ENCODE data around the gene MCRIP1.

MCRIP1 gene

GRCh38 chr17:81817758-81818147 is 15.3 kb downstream of the MCRIP1 start:
- no peak for FAIRE-seq

GRCh38 chr17:81815646-81815986 is 17.5 kb downstream of the MCRIP1 start:
- FAIRE-seq = no peak

GRCh38 chr17:81814748-81815645 is 18.1 kb downstream of the MCRIP1 start:
- no peak for FAIRE-seq

- no peak for FAIRE-seq
Observed at GRCh38 chr17:81813861-81814683, 19.0 kb downstream of the MCRIP1 start.

- FAIRE-seq = no peak
Observed at GRCh38 chr17:81813371-81813684, 19.8 kb downstream of the MCRIP1 start.

GRCh38 chr17:81812571-81813370 is 20.3 kb downstream of the MCRIP1 start:
- FAIRE-seq = no peak

GRCh38 chr17:81811705-81812570 is 21.2 kb downstream of the MCRIP1 start:
- no peak for FAIRE-seq

- FAIRE-seq = no peak
Observed at GRCh38 chr17:81810892-81811704, 22.0 kb downstream of the MCRIP1 start.

GRCh38 chr17:81810476-81810875 is 22.6 kb downstream of the MCRIP1 start:
- FAIRE-seq = no peak

GRCh38 chr17:81809556-81809998 is 23.5 kb downstream of the MCRIP1 start:
- FAIRE-seq = no peak

GRCh38 chr17:81808778-81809555 is 24.1 kb downstream of the MCRIP1 start:
- FAIRE-seq = no peak

GRCh38 chr17:81807839-81808238 is 25.3 kb downstream of the MCRIP1 start:
- no peak for FAIRE-seq

GRCh38 chr17:81807210-81807719 is 25.8 kb downstream of the MCRIP1 start:
- no peak for FAIRE-seq

- FAIRE-seq = no peak
Observed at GRCh38 chr17:81806461-81807209, 26.5 kb downstream of the MCRIP1 start.

GRCh38 chr17:81805707-81806460 is 27.2 kb downstream of the MCRIP1 start:
- FAIRE-seq = no peak

- no peak for FAIRE-seq
Observed at GRCh38 chr17:81804559-81805399, 28.3 kb downstream of the MCRIP1 start.

- FAIRE-seq = no peak
Observed at GRCh38 chr17:81803728-81804558, 29.1 kb downstream of the MCRIP1 start, which contains the start of gene GCGR. Gene GCGR (plus strand): TSS chr17:81804150. CDS start chr17:81809019, 4,869 bp downstream.

All from colon (tissue), 2 donors.